ENCODE data around the gene ARSG. TPM values are rescaled to one million over a fixed set of nuclear protein-coding genes. Genes with fewer than 3 reads are reported as not detected.

ARSG gene
- total and polyA plus RNA-seq, 2 donors (not counting 3 experiments of a cell fraction or from before 2014, with no cell fraction given), result 3.9 to 7.0 TPM

DNA sequence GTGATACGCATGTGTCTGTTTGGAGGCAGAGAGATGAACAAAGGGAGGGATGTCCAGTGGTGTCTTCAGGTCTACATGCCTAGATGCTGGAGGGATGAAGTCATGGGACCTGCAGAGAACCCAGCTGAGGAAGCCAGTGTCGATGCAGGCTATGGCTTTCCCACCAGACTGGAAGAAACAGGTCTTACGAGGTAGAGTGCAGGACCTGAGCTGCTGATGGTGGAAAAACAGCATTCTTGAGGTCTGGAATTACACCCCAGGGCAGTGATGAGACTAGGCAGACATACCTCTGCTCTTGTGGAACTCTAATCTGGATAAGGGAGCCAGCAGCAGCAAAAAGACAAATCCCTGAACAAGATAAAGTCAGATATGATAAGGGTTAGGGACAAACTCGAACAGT, 37.4 kb downstream of the ARSG start:
- no peaks in the 10 kb centered on the region for H3K36me3 ChIP-seq (ENCODE audit: control insufficient read depth in 2 of 2, extremely low read depth in 1 of 2, insufficient read depth in 2 of 2, low read length in 2 of 2)
- H3K27me3 ChIP-seq (ENCODE audit: control insufficient read depth in 2 of 2, insufficient read depth in 2 of 2, low read length in 2 of 2), result no peaks in the 10 kb centered on the region
- intact Hi-C loops (cut with micrococcal nuclease), result no loop called here
- no peaks in the 10 kb centered on the region for H3K9me1 ChIP-seq (replicated peaks; ENCODE audit: control insufficient read depth, extremely low read depth, insufficient read depth, low read length)
- H3K4me2 ChIP-seq (ENCODE audit: insufficient read depth, low read length), result no peak overlapping the region
- H4K20me1 ChIP-seq (replicated peaks; ENCODE audit: control insufficient read depth, extremely low read depth, insufficient read depth, low read length), result no peaks in the 10 kb centered on the region
- H3K4me1 ChIP-seq (ENCODE audit: control insufficient read depth, extremely low read depth, insufficient read depth, low read length), result no peaks in the 10 kb centered on the region
- no peak overlapping the region for H3K4me3 ChIP-seq (replicated peaks in 1 of 3; ENCODE audit: insufficient read depth in 1 of 3, low read depth in 1 of 3, low read length in 3 of 3)
- H2AFZ ChIP-seq (ENCODE audit: low read depth, low read length), result no peak overlapping the region
- BruUV-seq (replicated peaks), result no TSS peak
- dilution Hi-C loops (cut with MboI; ENCODE audit: extremely low pct_ligation_motif_present, low sequenced_read_pairs), result no loop called here
- no peaks in the 10 kb centered on the region for H3K9me3 ChIP-seq (replicated peaks; ENCODE audit: control insufficient read depth, insufficient read depth, low read length)
- ChIA-PET CTCF (interaction anchor here (0.8 to 4.7 kb wide), 3 partner anchors 26 to 70 kb away, joined by 3 to 44 read pairs (median 3); no protein-coding TSS in a partner anchor), POLR2A (no interaction called here)
- no peak overlapping the region for H3K9ac ChIP-seq (replicated peaks; ENCODE audit: extremely low read depth, insufficient read depth, low read length)
- no peak for TF ChIP-seq JUN (IDR thresholded peaks at IDR 0.05; ENCODE audit: borderline replicate concordance, insufficient read depth, insufficient read length, low read depth)
- TF ChIP-seq, protein P1, sequence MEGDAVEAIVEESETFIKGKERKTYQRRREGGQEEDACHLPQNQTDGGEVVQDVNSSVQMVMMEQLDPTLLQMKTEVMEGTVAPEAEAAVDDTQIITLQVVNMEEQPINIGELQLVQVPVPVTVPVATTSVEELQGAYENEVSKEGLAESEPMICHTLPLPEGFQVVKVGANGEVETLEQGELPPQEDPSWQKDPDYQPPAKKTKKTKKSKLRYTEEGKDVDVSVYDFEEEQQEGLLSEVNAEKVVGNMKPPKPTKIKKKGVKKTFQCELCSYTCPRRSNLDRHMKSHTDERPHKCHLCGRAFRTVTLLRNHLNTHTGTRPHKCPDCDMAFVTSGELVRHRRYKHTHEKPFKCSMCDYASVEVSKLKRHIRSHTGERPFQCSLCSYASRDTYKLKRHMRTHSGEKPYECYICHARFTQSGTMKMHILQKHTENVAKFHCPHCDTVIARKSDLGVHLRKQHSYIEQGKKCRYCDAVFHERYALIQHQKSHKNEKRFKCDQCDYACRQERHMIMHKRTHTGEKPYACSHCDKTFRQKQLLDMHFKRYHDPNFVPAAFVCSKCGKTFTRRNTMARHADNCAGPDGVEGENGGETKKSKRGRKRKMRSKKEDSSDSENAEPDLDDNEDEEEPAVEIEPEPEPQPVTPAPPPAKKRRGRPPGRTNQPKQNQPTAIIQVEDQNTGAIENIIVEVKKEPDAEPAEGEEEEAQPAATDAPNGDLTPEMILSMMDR (IDR thresholded peaks at IDR 0.05; ENCODE audit: extremely low read depth in 1 of 2, insufficient read depth in 1 of 2, low read depth in 1 of 2, low read length in 2 of 2), result no peak
- TF ChIP-seq EZH2 (IDR thresholded peaks at IDR 0.05; ENCODE audit: borderline replicate concordance, low read depth, low read length, severe bottlenecking), result no peak
- TF ChIP-seq POLR2AphosphoS5 (IDR thresholded peaks at IDR 0.05; ENCODE audit: insufficient read depth, low read depth, low read length), result no peak
- no peak for TF ChIP-seq GATA2 (IDR thresholded peaks at IDR 0.05; ENCODE audit: insufficient read depth, insufficient read length, low read depth, low read length)
- no peak for TF ChIP-seq FOS (IDR thresholded peaks at IDR 0.05; ENCODE audit: borderline replicate concordance, insufficient read depth, low read length)
- TF ChIP-seq POLR2A (IDR thresholded peaks at IDR 0.05; ENCODE audit: low read depth, low read length), result no peak
- no peak for TF ChIP-seq MYC (IDR thresholded peaks at IDR 0.05; ENCODE audit: low read depth, low read length)
- TF ChIP-seq, protein P2, sequence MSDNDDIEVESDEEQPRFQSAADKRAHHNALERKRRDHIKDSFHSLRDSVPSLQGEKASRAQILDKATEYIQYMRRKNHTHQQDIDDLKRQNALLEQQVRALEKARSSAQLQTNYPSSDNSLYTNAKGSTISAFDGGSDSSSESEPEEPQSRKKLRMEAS (IDR thresholded peaks at IDR 0.05; ENCODE audit: insufficient read depth, insufficient read length), result no peak
- H3K27ac ChIP-seq (ENCODE audit: insufficient read depth, low read depth, low read length), result no peak overlapping the region
- no peak for DNase-seq (ENCODE audit: low read depth, low spot score)
- no peaks in the 10 kb centered on the region for H3K79me2 ChIP-seq (ENCODE audit: control insufficient read depth, insufficient read depth, low read length)
- FAIRE-seq, result no peak
